GM10266 (cell line): ENCODE measurements around the gene PAQR5.
"Not testable (repeated sequence)": the region's sequence is repeated elsewhere in the genome, so short reads cannot be mapped to it uniquely, and the experiment has no call there.

Experiments used
- DNase-seq: peaks from one replicate; pipeline ENCODE4 v3.0.0; 2012; ENCODE audit errors: extremely low spot score
- CTCF ChIP-seq: IDR thresholded peaks from 2 replicates; pipeline ENCODE4 v1.5.1; 2012; ENCODE audit warnings: mild to moderate bottlenecking, low read depth; ENCODE audit not compliant: control insufficient read depth, insufficient read depth; ENCODE audit errors: missing control alignments

Gene PAQR5

GRCh38 chr15:69377216-69377970 is 78.7 kb downstream of the PAQR5 start:
- no peak for DNase-seq
- TF ChIP-seq CTCF, result no peak

DNA sequence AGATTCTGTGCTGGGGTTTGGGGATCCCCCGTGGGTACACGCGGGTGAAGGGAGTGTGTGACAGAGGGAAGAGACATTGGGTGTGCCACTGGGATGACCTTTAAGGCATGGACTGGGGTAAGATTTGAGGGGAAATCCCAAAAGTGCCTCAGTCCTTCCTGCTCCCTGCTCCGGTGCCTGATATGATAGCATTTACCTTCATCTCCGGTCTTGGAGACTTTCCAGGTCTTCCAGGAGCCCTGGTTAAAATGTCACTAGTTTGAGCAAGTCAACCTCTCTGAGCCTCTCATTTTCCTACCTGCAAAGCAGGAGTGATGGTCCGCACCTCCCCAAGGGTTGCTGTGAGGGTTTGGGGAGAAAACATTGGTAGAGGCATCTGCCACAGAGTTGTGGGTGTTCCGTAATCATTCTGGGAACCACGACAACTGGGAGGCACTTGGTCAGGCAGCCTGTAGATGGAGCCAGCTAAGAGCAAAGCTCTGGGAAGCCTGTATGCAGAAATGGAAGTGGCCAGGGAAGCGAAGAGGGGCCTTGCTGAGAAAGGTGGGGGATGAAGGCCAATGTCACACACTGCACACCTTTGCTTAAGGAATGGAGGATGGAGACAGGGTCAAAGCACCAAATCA is 81.5 kb downstream of the PAQR5 start:
- DNase-seq, result no peak
- no peak for TF ChIP-seq CTCF

- DNase-seq, result no peak
- TF ChIP-seq CTCF, result no peak
Observed at GRCh38 chr15:69380726-69381105, 82.0 kb downstream of the PAQR5 start.

DNA sequence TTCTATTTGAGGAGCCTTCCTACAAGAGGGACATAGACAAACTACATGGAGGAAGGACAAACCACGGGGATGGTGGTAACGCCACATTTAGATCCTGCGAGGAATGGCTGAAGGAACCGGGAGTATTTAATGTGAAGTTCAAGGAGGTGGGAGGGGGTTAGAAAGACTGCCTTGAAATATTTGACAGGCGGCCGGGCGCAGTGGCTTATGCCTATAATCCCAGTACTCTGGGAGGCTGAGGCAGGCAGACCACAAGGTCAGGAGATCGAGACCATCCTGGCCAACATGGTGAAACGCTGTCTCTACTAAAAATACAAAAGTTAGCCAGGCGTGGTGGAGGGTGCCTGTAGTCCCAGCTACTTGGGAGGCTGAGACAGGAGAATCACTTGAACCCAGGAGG is 83.5 kb downstream of the PAQR5 start:
- not testable (repeated sequence) for DNase-seq

DNA sequence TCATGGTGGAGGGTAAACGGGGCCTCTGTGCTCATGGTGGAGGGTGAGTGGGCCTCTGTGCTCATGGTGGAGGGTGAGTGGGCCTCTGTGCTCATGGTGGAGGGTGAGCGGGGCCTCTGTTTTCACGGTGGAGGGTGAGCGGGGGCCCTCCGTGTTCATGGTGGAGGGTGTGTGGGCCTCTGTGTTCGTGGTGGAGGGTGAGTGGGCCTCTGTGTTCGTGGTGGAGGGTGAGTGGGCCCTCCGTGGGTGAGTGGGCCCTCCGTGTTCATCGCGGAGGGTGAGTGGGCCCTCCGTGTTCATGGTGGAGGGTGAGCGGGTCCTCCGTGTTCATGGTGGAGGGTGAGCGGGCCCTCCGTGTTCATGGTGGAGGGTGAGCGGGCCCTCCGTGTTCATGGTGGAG is 85.4 kb downstream of the PAQR5 start:
- DNase-seq, result not testable (repeated sequence)

- DNase-seq, result no peak
- TF ChIP-seq CTCF, result no peak
Observed at GRCh38 chr15:69384626-69385598, 86.2 kb downstream of the PAQR5 start.

DNA sequence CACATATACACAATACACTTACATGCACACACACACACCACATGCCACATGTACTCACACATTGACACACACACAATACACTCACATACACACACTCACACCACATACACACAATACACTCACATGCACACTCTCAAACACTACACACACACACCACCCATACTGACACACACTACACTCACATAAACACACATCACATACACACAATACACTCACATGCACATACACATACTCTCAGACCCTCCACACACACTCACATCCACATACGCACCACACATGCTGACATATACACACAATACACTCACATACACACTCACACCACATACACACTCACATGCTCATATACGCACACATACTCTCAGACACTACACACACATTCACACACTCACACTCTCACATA is 87.1 kb downstream of the PAQR5 start:
- DNase-seq, result no peak
- TF ChIP-seq CTCF, result no peak

DNA sequence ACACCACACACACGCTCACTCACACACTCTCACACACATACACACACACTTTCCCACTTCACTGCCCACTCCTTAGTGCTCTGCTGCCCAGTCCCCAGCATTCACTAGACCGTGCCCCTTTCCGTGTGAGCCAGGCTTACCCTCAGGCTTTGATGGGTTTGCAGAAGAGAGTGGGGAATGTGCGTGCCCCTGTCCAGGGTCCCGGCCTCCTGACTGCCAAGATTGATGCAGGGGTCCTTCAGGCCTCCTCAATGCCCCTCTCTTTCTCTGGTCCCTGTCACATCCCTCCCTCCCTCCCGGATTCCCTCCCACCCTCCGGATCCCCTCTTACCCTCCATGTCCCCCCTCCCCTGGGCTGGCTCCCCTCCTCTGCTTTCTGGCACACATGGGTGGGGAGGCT is 87.6 kb downstream of the PAQR5 start:
- no peak for DNase-seq
- TF ChIP-seq CTCF, result no peak
